ENCODE results near the gene ARHGAP19.

ARHGAP19 gene

DNA sequence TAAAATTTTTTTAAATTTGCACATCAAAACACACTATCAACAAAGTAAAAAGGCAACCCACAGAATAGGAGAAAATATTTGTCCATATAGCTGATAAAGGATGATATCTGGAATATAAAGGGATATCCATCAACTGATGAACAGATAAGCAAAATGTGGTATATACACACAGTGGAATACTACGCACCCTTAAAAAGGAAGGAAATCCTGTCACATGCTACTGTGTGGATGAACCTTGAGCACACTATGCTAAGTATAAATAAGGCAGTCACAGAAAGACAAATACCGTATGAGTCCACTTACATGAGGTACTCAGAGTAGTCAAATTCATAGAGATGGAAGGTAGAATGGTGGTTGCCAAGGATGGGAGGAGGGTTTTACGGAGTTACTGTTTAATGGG, 37.7 kb downstream of the ARHGAP19 start:
- TF ChIP-seq, protein P1, sequence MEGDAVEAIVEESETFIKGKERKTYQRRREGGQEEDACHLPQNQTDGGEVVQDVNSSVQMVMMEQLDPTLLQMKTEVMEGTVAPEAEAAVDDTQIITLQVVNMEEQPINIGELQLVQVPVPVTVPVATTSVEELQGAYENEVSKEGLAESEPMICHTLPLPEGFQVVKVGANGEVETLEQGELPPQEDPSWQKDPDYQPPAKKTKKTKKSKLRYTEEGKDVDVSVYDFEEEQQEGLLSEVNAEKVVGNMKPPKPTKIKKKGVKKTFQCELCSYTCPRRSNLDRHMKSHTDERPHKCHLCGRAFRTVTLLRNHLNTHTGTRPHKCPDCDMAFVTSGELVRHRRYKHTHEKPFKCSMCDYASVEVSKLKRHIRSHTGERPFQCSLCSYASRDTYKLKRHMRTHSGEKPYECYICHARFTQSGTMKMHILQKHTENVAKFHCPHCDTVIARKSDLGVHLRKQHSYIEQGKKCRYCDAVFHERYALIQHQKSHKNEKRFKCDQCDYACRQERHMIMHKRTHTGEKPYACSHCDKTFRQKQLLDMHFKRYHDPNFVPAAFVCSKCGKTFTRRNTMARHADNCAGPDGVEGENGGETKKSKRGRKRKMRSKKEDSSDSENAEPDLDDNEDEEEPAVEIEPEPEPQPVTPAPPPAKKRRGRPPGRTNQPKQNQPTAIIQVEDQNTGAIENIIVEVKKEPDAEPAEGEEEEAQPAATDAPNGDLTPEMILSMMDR (IDR thresholded peaks at IDR 0.05; ENCODE audit: low read depth, low read length, missing control alignments): no peak
- H3K4me3 ChIP-seq (ENCODE audit: low read depth, low read length): no peak overlapping the region
- no peak for DNase-seq (ENCODE audit: low read depth)
- in situ Hi-C loops (cut with HindIII; ENCODE audit: low sequenced_read_pairs): no loop called here

DNA sequence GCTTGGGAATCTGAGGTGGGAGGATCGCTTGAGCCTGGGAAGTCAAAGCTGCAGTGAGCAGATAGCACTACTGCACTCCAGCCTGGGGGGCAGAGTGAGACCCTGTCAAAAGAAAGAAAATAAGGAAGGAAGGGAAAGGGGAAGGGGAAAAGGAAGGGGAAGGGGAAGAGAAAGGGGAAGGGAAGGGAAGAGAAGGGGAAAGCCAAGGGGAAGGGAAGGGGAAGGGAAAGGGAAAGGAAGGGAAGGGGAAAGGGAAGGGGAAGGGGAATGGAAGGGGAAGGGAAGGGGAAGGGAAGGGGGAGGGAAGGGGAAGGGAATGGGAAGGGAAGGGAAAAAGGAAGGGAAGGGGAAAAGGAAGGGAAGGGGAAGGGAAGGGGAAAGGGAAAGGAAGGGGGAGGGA, 41.5 kb downstream of the ARHGAP19 start:
- in situ Hi-C loops (cut with HindIII; ENCODE audit: low sequenced_read_pairs): no loop called here
- TF ChIP-seq, protein P1 (IDR thresholded peaks at IDR 0.05; ENCODE audit: low read depth, low read length, missing control alignments): no peak
- no peak for DNase-seq (ENCODE audit: low read depth)
- no peak overlapping the region for H3K4me3 ChIP-seq (ENCODE audit: low read depth, low read length)

DNA sequence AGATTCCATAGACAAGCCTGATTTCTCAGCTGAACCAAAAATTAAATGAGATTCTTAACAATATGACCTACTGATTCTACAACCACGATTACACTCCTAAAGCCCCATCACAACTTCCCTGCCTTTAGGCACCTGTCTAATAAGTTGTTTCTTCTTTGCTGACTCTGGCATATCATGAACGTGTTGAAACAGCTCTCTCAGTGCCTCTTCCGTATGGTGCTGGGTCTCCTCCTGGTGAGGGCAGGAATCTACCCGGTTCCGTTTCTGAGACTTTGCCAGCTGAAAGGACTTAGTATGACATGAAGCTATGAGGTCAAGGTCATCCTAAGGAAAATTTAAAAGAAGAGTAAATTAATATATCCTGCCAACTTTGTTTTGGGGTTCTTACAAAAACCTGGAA, 48.6 kb downstream of the ARHGAP19 start:
- no peak overlapping the region for H3K4me3 ChIP-seq (ENCODE audit: low read depth, low read length)
- TF ChIP-seq, protein P1 (IDR thresholded peaks at IDR 0.05; ENCODE audit: low read depth, low read length, missing control alignments): no peak
- in situ Hi-C loops (cut with HindIII; ENCODE audit: low sequenced_read_pairs): no loop called here
- DNase-seq (ENCODE audit: low read depth): no peak

DNA sequence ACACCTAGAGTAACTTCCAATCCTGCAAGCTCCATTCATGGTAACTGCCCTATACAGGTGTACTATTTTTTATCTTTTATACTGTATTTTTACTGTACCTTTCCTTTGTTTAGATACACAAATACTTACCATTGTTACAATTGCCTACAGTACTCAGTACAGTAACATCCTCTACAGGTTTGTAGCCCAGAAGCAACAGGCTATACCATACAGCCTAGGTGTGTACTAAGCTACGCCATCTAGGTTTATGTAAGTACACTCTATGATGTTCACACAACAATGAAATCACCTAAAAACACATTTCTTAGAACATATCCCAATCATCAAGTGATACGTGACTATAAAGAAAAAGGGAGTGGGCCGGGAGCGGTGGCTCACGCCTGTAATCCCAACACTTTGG, 53.6 kb downstream of the ARHGAP19 start:
- TF ChIP-seq, protein P1 (IDR thresholded peaks at IDR 0.05; ENCODE audit: low read depth, low read length, missing control alignments): no peak
- in situ Hi-C loops (cut with HindIII; ENCODE audit: low sequenced_read_pairs): no loop called here
- DNase-seq (ENCODE audit: low read depth): no peak
- no peak overlapping the region for H3K4me3 ChIP-seq (ENCODE audit: low read depth, low read length)

DNA sequence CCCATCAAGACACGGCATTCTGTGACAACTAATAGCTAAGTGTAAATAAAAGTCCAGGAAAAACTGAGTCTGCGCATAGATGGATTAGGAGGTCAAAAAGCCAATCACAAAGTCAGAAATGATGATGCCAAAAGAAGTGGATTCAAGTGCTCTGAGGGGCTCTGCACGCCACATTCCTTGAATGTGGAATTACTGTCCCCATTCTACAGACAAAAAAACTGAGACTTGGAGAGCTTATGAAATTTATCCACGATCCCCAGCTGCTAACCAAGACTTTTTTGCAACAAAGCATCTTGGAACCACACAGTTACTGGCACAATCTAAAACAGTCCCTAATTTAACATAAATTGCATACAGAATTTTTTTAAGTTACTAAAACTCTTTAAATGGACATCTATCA, 57.1 kb downstream of the ARHGAP19 start:
- TF ChIP-seq, protein P1 (IDR thresholded peaks at IDR 0.05; ENCODE audit: low read depth, low read length, missing control alignments): no peak
- H3K4me3 ChIP-seq (ENCODE audit: low read depth, low read length): no peak overlapping the region
- no peak for DNase-seq (ENCODE audit: low read depth)
- in situ Hi-C loops (cut with HindIII; ENCODE audit: low sequenced_read_pairs): no loop called here

DNA sequence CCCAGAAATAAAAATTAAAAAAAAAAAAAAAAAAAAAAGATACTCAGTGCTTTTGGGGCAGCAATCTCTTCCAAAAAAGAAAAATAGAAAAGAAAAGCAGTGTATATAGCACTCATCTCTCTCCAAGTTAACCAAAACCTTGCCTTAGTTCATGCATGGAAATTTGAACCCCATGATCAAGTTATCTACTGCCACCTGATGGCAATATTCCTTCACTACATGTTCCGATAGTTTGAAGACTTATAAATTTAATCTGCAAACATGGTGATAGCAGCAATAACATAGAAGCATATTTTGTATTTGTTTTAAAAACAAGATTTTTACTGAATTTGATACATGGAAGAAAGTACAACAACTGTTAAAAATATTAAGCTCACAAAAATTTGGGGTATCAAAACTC, 58.0 kb downstream of the ARHGAP19 start:
- in situ Hi-C loops (cut with HindIII; ENCODE audit: low sequenced_read_pairs): no loop called here
- DNase-seq (ENCODE audit: low read depth): peak; percentile 39
- TF ChIP-seq, protein P1 (IDR thresholded peaks at IDR 0.05; ENCODE audit: low read depth, low read length, missing control alignments): peak; percentile 52

DNA sequence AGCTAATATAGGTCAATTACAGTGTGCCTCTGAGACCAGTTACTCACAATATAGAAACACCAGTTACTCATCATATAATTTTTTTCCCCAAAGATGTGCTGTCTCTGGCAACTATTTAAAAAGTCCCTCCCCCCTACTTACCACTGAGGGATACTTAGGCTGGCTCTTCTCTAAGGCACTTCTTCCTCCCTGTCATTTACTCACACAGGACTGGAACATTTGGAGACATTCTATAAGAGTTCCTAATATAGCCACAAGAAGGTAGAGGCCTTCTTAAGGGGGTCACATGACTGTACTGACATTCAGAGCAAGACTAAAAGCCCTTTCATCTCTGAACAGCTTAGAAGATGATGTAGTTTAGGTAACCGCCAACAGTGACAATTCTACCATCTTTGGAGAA, 62.3 kb downstream of the ARHGAP19 start:
- H3K4me3 ChIP-seq (ENCODE audit: low read depth, low read length): no peak overlapping the region
- in situ Hi-C loops (cut with HindIII; ENCODE audit: low sequenced_read_pairs): no loop called here
- TF ChIP-seq, protein P1 (IDR thresholded peaks at IDR 0.05; ENCODE audit: low read depth, low read length, missing control alignments): no peak
- DNase-seq (ENCODE audit: low read depth): no peak

More for the DNA sequence above, 58.0 kb downstream of the ARHGAP19 start:
- no peak overlapping the region for H3K4me3 ChIP-seq (ENCODE audit: low read depth, low read length)
